Middle frontal gyrus (tissue), 1 donor: ENCODE measurements around the gene OSER1.

Experiments
- DNase-seq: peaks from one replicate; pipeline ENCODE4 v3.0.0-alpha.2; 2015; ENCODE audit warnings: low spot score; ENCODE audit errors: extremely low spot score

The OSER1 gene

DNA sequence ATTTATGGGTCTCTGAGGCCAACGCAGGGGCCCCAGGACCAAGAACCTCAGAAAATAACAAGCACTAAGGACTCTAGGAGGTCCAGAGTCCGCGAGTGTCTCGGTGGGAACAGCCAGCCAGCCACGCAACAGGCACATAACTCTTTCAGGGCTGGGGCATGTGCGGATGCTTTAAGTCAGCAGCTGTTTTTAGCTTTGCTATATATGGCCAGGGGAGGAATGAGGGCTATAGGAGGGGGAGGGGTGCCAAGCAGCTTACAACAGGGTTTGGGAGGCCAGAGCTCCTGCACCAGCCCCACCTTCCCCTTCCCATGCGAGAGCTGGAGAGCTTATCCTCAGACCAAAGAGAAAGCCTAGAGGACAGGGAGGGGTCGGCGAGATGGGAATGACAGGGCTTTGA lies 29.8 kb downstream of the OSER1 start:
- no peak for DNase-seq

DNA sequence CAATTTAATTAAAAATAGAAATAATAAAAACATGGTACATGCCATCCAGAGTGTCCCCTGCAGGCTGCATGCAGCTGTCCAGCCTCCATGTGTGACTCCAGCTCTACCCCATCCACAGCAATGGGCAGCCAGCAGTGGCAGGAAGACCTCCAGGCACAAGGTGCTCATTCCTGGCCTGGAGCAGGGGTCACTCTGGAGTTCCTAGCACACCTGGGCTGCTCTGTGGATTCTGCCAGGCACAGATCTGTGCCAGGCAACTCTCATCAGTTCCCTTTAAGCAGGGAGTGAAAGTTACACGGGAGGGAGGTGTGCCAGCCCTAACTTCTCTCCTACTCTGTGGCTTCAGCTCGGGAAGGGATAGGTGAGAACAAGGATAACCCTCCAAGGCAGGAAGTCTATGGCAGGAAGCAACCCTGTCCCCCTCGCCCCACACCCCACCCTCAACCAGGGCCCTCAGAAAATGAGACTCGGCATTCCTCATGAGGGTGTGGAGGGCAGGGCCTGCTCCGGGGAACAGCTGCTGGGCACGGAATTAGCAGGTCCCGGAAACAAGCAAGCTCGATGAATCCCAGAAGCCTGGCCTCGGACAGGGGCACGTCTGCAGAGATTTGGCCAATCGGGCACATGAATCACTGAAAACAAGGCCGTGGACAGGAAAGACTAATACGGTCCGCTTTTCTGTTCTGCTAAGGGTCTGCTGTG lies 33.6 kb downstream of the OSER1 start:
- no peak for DNase-seq

DNA sequence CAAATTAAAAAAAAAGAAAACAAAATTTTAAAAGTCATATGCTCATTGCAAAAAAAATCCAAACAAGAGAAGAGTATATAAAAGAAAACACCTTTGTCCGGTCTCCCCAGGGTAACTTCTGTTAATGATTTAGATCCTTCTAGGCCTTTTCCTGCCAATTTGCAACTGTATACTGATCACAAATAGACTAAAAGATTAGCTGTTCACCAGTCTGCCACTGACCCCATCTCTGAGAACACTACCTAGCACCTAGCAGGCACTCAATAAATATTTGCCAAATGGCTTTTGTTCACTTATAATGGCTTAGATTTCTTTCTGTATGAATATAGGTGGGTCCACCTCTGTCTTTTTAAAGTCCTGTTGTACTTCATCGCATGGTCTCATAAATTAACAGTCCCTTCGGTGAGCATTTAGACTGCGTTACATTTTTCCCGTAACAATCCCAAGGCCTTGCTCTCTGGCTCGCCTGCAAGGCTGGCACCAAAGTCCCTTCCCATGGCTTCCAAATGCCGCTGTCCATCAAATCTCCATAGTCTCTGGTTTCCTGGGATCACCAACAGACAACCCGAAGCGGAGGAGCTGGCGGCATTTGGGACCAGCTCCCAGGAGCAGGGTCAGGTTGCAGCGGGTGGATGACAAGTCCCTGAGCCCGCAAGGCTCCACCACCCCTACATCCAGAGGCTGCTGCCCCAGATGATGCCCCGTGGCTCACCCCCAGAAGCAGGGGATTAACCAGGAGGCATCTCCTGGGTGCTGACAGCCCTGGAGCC lies 35.4 kb downstream of the OSER1 start:
- DNase-seq: no peak

DNA sequence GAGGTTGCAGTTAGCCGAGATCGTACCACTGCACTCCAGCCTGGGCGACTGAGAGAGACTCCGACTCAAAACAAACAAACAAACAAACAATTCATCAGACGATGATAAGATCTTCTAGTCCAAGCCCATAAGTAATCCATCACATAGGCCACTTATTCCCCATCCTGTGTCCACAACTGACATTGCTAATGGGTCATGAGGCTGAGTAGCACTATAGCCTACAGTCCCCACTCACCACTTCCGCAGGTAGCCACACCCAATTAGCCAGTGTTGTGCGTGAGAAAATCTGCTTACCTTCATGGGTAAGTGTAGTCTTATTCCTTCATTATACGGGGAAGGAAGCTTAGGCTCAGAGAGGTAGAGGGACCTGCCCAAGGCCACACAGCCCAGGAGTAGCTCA lies 36.7 kb downstream of the OSER1 start:
- DNase-seq: no peak

DNA sequence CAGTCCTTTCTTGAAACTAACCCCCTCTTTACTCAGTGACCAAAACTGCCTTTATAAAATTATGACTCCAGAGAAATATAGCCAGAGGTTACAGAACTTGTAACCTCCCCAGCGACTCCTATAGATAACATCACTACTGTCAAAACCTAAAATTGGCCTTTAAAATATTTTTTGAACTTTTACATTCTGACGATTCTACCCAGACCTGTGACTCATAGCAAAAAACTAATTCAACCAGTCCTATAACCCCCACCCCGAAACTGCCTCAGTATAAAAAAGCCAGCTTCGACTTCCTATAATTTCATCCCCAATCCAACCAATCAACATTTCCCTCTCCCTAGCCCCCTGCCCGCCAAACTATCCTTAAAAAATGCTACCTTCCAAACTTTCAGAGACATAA lies 37.5 kb downstream of the OSER1 start:
- DNase-seq: no peak

DNA sequence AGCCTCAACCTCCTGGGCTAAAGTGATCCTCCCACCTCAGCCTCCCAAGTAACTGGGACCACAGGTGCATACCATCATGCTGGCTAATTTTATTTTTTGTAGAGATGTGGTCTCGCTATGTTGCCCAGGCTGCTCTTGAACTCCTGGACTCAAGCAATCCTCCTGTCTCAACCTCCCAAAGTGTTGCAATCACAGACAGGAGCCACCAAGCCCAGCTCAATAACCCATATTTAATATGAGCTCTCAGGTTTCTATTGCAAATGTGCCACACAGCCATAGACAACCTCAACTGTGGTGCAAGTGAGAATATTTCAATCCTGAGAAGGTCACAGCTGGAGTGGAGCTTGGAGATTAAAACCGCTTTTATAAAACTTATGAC lies 38.0 kb downstream of the OSER1 start:
- DNase-seq: no peak

DNA sequence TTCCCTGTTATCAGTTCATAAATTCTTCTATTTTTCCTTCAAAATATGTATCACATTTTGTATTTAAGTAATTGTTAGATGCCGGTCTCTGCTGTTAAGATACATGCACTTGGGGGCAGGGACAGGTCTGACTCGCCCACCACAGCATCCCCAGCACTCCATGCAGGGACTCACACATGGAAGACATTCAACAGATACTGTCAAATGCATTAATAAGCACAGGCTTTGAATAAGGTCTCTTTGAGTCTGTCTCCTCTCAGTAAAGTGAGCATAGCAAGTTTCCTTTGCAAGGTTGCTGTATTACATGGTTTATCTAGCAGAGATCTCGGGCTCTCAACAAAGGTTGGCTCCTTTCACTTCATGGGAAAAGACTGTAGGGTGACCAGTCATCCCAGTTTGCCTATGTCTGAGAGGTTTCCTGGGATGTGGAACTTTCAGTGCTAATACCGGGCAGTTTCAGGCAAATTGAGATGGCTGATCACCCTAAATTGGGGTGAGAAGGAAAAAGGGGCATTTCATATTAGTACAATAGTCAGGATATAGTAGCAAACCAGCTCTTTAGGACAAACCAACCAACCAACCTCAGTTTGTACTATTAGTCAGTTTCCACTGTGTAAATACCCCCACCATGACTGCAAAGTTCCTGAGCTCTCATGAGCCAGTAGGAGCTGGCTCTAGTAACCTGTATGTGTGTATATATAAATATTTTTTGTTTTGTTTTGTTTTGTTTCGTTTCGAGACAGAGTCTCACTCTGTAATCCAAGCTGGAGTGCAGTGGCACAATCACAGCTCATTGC lies 38.6 kb downstream of the OSER1 start:
- no peak for DNase-seq

DNA sequence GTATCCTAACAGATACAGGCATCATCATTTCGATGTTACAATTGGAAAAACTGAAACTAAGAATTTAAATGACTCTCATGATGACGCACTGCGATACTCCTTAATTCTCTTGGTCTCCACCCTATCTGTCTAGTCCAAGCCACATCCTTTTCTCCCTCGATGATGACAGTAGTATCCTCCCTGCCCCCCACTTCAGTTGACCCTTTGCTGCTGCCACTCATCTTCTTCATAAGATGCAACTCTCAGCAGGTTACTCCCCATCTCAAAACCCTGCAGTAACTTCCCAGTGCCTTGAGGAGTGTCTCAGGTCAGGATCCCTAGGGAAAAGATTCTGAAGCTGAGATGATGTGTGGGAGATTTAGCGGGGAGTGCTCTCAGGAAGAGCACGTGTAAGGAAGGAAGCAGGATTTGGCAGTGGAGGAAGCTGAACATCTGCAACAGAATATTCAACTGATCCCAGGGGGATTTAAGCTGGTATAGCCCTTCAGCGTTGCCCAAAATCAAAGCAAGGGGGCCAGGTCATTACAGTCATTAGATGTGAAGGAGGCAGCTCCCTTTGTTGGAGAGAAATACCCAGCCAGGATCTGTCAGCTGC lies 39.7 kb downstream of the OSER1 start:
- no peak for DNase-seq

DNA sequence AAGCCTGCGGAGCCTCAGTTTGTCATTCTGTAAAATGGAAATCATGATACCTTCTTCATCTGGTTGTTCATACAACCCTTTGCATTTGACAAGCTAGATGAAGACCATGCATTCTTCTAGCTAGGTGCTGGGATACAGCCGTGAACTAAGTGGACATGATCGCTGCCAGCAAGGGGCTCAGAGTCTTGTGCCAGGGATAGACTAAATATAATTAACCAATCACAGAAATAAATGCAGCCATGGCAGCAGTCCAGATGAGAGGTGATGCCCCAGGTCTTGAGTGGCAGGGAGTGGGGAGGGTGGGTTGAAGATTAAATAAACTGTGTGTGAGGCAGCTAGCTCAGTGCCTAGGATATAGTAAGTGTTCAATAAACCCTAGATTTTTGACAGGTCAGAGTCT lies 42.8 kb downstream of the OSER1 start:
- DNase-seq: no peak

DNA sequence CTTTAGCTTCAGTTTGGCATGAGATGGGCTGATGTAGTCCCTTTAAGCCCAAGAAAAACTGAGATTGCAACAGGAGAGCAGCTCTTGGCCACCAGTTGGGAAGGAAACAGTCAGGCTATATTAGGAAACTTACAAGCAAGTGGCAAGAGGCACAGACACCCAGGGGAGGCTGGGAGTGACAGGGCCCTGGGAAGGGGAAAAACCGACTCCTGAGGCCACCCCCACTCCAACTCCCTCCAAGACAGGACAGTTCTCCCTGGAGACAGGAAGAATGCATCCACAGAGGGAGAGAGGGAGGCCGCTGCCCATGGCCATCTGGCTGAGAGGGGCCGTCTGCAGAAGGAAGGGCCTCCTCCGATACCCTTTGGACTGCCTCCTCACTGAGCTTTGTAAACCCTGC lies 44.1 kb downstream of the OSER1 start:
- no peak for DNase-seq

DNA sequence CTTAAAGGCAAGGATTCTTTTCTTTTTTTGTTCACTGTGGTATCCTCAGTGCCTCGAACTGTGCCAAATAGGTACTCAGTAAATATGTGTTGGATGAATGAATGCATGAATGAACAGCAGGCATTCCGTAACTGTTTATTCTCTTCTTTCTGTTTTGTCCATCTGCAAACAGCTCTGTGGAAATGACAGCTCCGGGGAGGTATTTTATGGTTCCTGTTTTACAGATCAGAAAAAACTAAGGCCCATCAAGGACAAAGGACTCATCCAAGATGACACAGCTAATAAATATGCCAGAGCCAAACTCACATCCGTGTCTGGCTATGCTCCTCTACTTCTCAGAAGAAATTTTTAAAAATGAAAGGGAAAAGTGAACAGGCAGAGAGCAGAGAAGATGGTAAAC lies 44.6 kb downstream of the OSER1 start:
- DNase-seq: no peak

DNA sequence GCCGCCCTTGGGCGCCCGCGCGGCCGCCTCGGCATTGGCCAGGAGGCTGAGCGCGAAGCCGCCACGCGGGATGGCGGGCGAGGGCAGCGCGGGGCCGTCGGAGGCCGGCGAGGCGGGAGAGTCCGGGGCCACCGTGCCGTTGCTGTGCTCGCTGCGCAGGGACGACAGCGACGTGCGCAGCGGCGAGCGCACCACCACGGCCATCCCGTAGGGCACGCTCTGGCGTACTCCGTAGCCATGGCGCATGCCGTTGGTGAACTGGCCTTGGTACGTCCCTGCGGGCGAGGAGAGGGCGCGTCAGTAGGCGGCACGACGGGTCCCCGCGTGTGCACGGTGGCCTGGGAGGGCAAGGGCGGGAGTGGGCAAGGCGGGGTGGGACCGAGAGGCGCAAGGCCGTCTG lies 50.4 kb downstream of the OSER1 start:
- DNase-seq: no peak

DNA sequence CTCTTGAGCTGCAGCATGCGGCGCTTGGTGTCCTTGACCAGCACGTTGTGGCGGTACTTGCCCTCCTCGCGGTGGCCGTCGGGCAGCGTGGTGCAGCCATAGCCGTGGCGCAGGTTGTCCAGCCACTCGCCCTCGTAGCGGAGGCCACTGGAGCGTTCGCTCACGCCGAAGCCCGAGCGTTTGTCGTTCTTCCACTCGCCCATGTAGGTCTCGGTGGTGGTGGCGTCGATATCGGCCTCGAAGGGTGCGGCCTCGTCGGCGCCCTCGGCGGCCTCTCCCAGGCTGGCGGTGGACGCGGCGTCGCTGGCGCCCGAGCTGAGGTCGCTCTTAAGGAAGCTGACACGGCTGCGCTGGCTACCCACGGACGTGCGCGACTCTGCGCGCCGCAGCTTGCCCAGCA lies 50.9 kb downstream of the OSER1 start:
- DNase-seq: no peak

DNA sequence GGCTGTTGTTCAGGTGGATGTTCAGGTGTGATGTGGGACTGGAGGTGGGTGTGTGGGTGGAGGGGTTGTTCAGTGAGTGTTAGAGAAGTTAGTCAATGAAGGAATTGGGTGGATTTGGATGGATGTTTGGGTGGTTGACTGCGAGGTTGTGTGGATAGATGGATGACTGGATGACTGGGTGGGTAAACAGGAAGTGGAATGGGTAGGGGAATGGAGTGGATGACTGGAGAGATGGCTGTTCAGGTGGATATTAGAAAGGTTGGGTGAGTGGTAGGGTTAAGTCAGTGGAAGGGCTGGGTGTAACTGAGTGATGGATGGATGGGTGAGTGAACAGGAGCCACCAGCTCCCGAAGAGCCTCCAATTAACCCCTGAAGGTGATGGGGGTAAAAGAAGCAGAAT lies 51.4 kb downstream of the OSER1 start:
- no peak for DNase-seq

DNA sequence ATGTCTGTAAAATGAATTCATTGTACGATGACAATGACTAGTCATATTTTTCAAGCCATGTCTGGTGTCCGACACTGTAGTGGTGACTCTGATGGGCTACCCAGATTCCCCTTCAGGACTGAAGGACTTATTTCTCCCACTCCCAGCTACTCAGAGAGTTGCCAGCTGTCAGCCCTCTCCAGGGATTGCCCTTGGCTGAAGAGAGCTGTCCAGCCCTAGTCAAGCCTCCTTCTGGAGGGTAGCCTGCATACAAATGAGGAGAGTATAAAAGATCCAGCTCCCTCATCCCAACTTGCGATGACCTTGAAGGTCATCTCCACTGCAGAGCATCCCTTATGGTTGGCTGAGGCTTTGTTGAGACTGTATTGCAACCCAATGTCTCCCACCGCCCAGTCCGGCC lies 53.5 kb downstream of the OSER1 start:
- DNase-seq: no peak

DNA sequence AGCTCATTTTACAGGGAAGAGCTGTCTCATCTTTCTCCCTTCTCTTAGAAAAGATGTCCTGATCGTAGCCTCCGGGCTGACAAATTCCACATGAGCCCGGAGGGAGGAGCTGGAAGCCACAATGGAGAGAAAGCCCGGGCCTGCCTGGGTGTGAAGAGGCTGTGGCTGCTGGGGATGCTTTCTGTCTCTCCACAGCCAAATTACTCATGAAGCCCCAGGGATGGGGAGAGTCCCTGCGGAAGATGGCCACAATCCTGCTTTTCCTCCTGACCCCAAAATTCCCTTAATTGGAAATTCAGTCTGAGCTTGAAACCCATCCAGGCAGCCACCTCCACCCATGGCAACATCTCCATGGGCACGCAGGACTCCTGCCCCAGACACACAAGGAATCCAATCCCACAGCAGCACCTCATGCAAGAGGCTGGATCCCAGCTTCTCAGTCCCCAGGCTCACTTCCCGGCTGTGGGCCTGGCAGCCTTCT lies 56.0 kb downstream of the OSER1 start:
- DNase-seq: no peak

DNA sequence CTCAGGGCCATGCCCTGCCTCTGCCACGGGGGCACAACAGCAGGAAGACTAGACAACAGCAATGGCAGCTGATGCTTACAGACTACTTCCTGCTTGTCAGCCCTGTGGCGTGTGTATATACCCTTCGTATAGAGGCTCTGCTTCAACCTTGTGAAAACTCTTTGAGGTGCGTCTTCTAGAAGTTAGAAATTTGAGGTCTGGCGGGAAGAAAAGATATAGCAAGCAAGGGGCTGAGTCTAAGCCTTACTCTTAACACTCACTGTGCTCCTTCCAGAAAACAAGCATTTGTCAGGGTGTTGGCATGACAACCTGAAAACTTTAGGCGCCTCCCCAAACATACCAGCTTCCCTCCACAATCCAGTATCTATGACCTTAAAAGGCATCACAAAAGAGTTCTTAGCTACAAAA lies 56.9 kb downstream of the OSER1 start:
- no peak for DNase-seq

DNA sequence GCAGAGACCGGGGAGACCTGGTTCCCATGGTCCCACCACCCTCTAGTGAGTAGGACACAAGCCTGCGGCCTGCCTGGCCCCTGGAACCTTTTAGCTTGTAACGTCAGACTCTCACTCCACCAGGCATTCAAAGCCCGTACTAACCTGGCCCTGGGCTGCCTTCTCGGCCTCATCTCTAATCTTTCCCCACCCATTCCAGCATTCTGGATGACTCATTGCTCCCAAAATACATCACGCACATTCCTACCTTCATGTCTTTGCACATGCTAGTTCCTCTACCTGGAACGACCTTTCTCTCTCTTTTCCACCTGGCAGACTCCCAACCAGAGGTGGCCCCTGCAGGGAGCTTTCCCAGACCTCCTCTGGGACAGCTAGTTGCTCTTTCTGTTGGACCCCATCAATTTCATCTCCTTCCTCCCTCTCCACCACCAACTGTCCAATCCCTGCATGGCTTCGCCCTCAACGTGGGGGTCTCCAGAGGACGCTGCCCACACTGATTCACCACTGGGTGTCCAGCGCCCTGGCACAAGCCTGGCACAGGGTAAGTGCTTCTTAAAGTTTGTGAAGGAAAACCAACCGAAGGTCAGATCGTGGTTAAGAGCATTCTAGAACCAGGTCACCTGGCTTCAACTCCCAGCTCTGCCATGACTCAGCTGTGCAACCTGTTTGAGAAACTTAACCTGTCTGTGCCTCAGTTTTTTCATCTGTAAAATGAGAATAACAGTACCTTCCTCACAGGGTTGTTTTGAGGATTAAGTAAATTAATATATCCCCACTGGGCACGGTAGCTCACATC lies 58.8 kb downstream of the OSER1 start:
- DNase-seq: no peak

DNA sequence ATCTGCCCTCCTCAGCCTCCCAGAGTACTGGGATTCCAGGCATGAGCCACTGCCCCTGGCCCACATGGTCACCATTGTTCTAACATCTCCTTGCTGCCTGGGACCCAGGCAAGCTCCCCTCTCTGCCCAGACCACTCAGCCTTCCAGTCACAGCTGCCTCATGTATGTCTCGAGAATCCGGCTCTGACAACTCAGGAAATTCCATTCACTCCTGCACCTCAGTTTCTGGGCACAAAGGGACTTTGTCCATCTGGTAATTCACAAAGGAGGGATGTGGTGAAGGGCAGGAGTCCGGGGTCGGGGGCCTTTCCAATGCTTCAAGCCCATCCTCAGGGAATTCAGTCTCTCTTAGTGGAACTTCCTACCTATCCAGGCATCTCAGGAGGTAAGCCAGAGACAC lies 64.3 kb downstream of the OSER1 start:
- no peak for DNase-seq
